ENCODE measurements around the gene KRTAP12-4. TPM values are rescaled to one million over a fixed set of nuclear protein-coding genes. Genes with fewer than 3 reads are reported as not detected.
"Not testable (repeated sequence)": the region's sequence is repeated elsewhere in the genome, so short reads cannot be mapped to it uniquely, and the experiment has no call there.

Gene KRTAP12-4
- polyA plus RNA-seq, 1 donor from 2014 or later: not detected

DNA sequence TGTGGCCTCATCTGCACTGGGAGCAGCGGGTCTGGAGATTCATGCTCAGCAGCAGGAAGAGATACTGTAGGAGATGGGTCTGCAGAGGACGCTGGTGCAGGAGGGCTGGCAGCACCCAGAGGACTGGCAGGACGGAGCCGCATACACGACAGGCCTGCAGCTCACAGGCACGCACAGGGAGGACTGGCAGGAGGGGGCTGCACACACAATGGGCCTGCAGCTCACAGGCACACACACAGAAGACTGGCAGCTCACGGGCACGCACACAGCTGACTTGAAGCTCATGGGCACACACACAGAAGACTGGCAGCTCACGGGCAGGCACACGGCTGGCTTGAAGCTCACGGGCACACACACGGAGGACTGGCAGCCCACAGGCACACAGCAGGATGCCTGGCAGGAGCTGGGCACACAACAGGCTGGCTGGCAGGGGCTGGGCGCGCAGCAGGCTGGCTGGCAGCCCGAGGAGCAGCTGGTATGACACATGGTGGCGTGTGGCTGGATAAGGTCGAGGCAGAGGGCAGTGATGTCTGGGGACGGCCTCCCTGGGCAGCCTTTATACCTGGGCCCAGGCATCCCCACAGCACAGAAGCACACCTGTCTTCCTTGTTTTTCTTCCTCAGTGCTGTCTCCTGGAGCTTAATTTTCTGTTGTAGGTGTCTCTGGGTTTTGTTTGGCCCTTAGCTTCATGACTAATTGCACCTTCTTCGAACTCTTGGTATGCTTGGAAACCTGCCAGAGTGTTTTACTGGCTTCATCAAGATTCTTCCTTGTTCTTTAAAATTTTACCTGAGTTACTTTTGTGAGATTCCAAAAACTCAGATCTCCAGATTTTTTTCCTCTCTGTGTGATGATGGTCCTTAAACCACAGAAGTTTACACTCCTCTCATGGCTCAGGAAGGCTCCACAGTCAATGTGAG, 12.2 kb upstream of the KRTAP12-4 start, which contains the start of gene KRTAP12-2:
Gene KRTAP12-2 (minus strand): TSS at position 527 of the 920 bp plus-strand sequence. CDS start 41 bp downstream, at position 486.
- no peak for TF ChIP-seq TAF1 (IDR thresholded peaks at IDR 0.05; ENCODE audit: low read depth)
- TF ChIP-seq EZH2 (IDR thresholded peaks at IDR 0.05; ENCODE audit: borderline replicate concordance, insufficient read depth, low read length, poor library complexity, severe bottlenecking): no peak
- TF ChIP-seq RAD21 (conservative IDR thresholded peaks at IDR 0.05): no peak
- TF ChIP-seq, protein P1, sequence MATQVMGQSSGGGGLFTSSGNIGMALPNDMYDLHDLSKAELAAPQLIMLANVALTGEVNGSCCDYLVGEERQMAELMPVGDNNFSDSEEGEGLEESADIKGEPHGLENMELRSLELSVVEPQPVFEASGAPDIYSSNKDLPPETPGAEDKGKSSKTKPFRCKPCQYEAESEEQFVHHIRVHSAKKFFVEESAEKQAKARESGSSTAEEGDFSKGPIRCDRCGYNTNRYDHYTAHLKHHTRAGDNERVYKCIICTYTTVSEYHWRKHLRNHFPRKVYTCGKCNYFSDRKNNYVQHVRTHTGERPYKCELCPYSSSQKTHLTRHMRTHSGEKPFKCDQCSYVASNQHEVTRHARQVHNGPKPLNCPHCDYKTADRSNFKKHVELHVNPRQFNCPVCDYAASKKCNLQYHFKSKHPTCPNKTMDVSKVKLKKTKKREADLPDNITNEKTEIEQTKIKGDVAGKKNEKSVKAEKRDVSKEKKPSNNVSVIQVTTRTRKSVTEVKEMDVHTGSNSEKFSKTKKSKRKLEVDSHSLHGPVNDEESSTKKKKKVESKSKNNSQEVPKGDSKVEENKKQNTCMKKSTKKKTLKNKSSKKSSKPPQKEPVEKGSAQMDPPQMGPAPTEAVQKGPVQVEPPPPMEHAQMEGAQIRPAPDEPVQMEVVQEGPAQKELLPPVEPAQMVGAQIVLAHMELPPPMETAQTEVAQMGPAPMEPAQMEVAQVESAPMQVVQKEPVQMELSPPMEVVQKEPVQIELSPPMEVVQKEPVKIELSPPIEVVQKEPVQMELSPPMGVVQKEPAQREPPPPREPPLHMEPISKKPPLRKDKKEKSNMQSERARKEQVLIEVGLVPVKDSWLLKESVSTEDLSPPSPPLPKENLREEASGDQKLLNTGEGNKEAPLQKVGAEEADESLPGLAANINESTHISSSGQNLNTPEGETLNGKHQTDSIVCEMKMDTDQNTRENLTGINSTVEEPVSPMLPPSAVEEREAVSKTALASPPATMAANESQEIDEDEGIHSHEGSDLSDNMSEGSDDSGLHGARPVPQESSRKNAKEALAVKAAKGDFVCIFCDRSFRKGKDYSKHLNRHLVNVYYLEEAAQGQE (IDR thresholded peaks at IDR 0.05; ENCODE audit: borderline replicate concordance): no peak
- no peak for TF ChIP-seq EP300 (conservative IDR thresholded peaks at IDR 0.05; ENCODE audit: poor library complexity, severe bottlenecking)
- no peak for TF ChIP-seq POLR2AphosphoS5 (IDR thresholded peaks at IDR 0.05)
- TF ChIP-seq, protein P2, sequence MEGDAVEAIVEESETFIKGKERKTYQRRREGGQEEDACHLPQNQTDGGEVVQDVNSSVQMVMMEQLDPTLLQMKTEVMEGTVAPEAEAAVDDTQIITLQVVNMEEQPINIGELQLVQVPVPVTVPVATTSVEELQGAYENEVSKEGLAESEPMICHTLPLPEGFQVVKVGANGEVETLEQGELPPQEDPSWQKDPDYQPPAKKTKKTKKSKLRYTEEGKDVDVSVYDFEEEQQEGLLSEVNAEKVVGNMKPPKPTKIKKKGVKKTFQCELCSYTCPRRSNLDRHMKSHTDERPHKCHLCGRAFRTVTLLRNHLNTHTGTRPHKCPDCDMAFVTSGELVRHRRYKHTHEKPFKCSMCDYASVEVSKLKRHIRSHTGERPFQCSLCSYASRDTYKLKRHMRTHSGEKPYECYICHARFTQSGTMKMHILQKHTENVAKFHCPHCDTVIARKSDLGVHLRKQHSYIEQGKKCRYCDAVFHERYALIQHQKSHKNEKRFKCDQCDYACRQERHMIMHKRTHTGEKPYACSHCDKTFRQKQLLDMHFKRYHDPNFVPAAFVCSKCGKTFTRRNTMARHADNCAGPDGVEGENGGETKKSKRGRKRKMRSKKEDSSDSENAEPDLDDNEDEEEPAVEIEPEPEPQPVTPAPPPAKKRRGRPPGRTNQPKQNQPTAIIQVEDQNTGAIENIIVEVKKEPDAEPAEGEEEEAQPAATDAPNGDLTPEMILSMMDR (IDR thresholded peaks at IDR 0.05; ENCODE audit: poor library complexity, severe bottlenecking): no peak
- TF ChIP-seq MXI1 (conservative IDR thresholded peaks at IDR 0.05; ENCODE audit: poor library complexity, severe bottlenecking): no peak
- TF ChIP-seq SMC3 (conservative IDR thresholded peaks at IDR 0.05; ENCODE audit: poor library complexity): no peak

DNA sequence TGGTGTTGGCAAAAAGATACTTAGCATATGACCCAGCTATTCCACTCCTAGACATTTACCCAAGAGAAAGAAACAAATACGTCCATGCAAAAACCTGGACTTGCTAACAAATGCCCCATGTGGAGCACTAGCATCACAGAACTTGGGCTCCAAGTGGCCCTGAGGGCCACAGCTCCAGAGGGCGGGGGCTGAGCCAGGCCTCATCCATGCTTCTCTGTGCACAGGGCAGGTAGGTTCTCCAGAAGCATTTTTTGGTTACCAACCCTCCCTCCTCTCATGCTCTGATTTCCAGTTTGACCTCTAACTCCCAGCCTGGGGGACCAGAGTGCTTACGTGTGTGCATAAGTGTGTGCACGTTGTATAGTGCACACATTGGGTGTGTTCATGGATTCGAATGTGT, 10.2 kb upstream of the KRTAP12-4 start:
- Histone ChIP-seq H3K4me3 (ENCODE audit: low read length) (no peak overlapping the region), H3K79me2 (replicated peaks; ENCODE audit: insufficient read depth, low read length) (no peaks in the 10 kb centered on the region), H4K20me1 (ENCODE audit: insufficient read depth) (no peaks in the 10 kb centered on the region), H3F3A (ENCODE audit: insufficient read depth, low read length, poor library complexity, severe bottlenecking) (no peaks in the 10 kb centered on the region), H3K4me2 (ENCODE audit: low read length) (no peak overlapping the region), H3K9me3 (ENCODE audit: low read length) (no peaks in the 10 kb centered on the region), H2AFZ (ENCODE audit: low read depth, low read length) (no peak overlapping the region), H3K9ac (ENCODE audit: low read length) (no peak overlapping the region), H3K27ac (ENCODE audit: low read length) (no peak overlapping the region), H3K36me3 (ENCODE audit: insufficient read depth, low read length) (no peaks in the 10 kb centered on the region), H3K9me2 (ENCODE audit: insufficient read depth, low read length) (no peaks in the 10 kb centered on the region), H3K27me3 (ENCODE audit: insufficient read depth, low read depth, low read length) (no peaks in the 10 kb centered on the region)
- TF ChIP-seq, protein P1 (IDR thresholded peaks at IDR 0.05; ENCODE audit: borderline replicate concordance): no peak

More for the DNA sequence above, 12.2 kb upstream of the KRTAP12-4 start, which contains the start of gene KRTAP12-2:
- H3K36me3 ChIP-seq (ENCODE audit: insufficient read depth, low read length): no peaks in the 10 kb centered on the region
- H3K9me2 ChIP-seq (ENCODE audit: insufficient read depth, low read length): no peaks in the 10 kb centered on the region
- no peak within 1 kb of the TSS for H2AFZ ChIP-seq (ENCODE audit: low read depth, low read length)
- H3K4me3 ChIP-seq (ENCODE audit: low read length): no peak within 1 kb of the TSS
- no peak within 1 kb of the TSS for H3K9ac ChIP-seq (ENCODE audit: low read length)
- H3K27ac ChIP-seq (ENCODE audit: low read length): no peak within 1 kb of the TSS
- H3F3A ChIP-seq (ENCODE audit: insufficient read depth, low read length, poor library complexity, severe bottlenecking): no peaks in the 10 kb centered on the region
- H3K79me2 ChIP-seq (replicated peaks; ENCODE audit: insufficient read depth, low read length): no peaks in the 10 kb centered on the region
- no peaks in the 10 kb centered on the region for H3K27me3 ChIP-seq (ENCODE audit: insufficient read depth, low read depth, low read length)
- no peak within 1 kb of the TSS for H3K4me2 ChIP-seq (ENCODE audit: low read length)
- H4K20me1 ChIP-seq (ENCODE audit: insufficient read depth): no peaks in the 10 kb centered on the region
- H3K9me3 ChIP-seq (ENCODE audit: low read length): peaks cover 4% of the 10 kb centered on the region

DNA sequence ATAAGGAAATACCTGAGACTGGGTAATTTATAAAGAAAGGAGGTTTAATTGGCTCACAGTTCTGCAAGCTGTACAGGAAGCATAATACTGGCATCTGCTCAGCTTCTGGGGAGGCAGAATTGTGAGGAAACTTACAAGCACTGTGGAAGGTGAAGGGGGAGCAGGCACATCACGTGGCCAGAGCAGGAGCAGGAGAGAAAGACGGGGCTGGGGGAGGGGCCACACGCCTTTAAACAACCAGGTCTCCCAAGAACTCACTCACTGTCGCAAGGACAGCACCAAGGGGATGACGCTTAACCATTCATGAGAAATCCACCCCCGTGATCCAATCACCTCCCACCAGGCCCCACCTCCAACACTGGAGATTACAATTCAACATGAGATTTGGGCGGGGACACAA, 7.1 kb upstream of the KRTAP12-4 start:
- not testable (repeated sequence) for H3K36me3 ChIP-seq (ENCODE audit: insufficient read depth, low read length); H2AFZ ChIP-seq (ENCODE audit: low read depth, low read length); H3K9ac ChIP-seq (ENCODE audit: low read length); H4K20me1 ChIP-seq (ENCODE audit: insufficient read depth); H3K9me2 ChIP-seq (ENCODE audit: insufficient read depth, low read length); H3K79me2 ChIP-seq (replicated peaks; ENCODE audit: insufficient read depth, low read length); H3K4me3 ChIP-seq (ENCODE audit: low read length); H3K27ac ChIP-seq (ENCODE audit: low read length); H3K27me3 ChIP-seq (ENCODE audit: insufficient read depth, low read depth, low read length); H3F3A ChIP-seq (ENCODE audit: insufficient read depth, low read length, poor library complexity, severe bottlenecking); H3K4me2 ChIP-seq (ENCODE audit: low read length); H3K9me3 ChIP-seq (ENCODE audit: low read length)

All from neural cell (in vitro differentiated cells).